HepG2 (cell line): Measurements from ENCODE around the gene STX5. TPM values are rescaled to one million over a fixed set of nuclear protein-coding genes. Genes with fewer than 3 reads are reported as not detected.

Experiments used
- ARHGAP35 ChIP-seq: sonication (generic); formaldehyde crosslinking; IDR thresholded peaks from 2 replicates; pipeline ENCODE4 v1.9.0; 2022; ENCODE audit warnings: mild to moderate bottlenecking, inconsistent platforms, moderate library complexity, missing genetic modification reagents, borderline replicate concordance
- CREM ChIP-seq, 2 experiments: sonication (generic) in 1 of 2; formaldehyde crosslinking in 1 of 2; IDR thresholded peaks; 2 replicates each; pipeline versions ENCODE4 v1.4.0 to v1.6.1; 2016 to 2020; ENCODE audit warnings: antibody characterized with exemption in 1 of 2, mild to moderate bottlenecking in 1 of 2, missing genetic modification reagents in 1 of 2
- FOSL2 ChIP-seq: sonication (generic); formaldehyde crosslinking; IDR thresholded peaks from 2 replicates; pipeline ENCODE4 v1.4.0; 2020; ENCODE audit warnings: missing genetic modification reagents
- FOXA3 ChIP-seq: IDR thresholded peaks from 2 replicates; pipeline ENCODE4 v1.6.1; 2016; ENCODE audit warnings: missing genetic modification reagents, missing compliant biosample characterization
- PRMT3 ChIP-seq: sonication (generic); formaldehyde crosslinking; IDR thresholded peaks from 2 replicates; pipeline ENCODE4 v1.8.1; 2022; ENCODE audit warnings: low read depth, mild to moderate bottlenecking, moderate library complexity, missing genetic modification reagents, borderline replicate concordance
- SETDB1 ChIP-seq: sonication (generic); formaldehyde crosslinking; IDR thresholded peaks from 2 replicates; pipeline ENCODE4 v1.5.1; 2020; ENCODE audit warnings: missing genetic modification reagents, mild to moderate bottlenecking, borderline replicate concordance
- SIN3B ChIP-seq: fragments of 150-350 bp; IDR thresholded peaks from 2 replicates; pipeline ENCODE4 v1.6.1; 2014; ENCODE audit warnings: low read length
- SP4 ChIP-seq: sonication (generic); formaldehyde crosslinking; IDR thresholded peaks from 2 replicates; pipeline ENCODE4 v1.8.1; 2023; ENCODE audit warnings: mild to moderate bottlenecking, missing genetic modification reagents
- THYN1 ChIP-seq: sonication (generic); formaldehyde crosslinking; IDR thresholded peaks from 2 replicates; pipeline ENCODE4 v1.8.1; 2023; ENCODE audit warnings: low read depth, mild to moderate bottlenecking, moderate library complexity, missing genetic modification reagents, borderline replicate concordance
- ZBTB20 ChIP-seq: sonication (generic); formaldehyde crosslinking; IDR thresholded peaks from 2 replicates; pipeline ENCODE4 v1.8.1; 2023; ENCODE audit warnings: missing genetic modification reagents, low read depth, mild to moderate bottlenecking, borderline replicate concordance
- ZBTB49 ChIP-seq: sonication (generic); formaldehyde crosslinking; IDR thresholded peaks from 2 replicates; pipeline ENCODE4 v1.4.0; 2020; ENCODE audit warnings: missing genetic modification reagents, borderline replicate concordance
- ZC3H4 ChIP-seq: sonication (generic); formaldehyde crosslinking; IDR thresholded peaks from 2 replicates; pipeline ENCODE4 v1.4.0; 2020; ENCODE audit warnings: missing genetic modification reagents, borderline replicate concordance
- ZFP90 ChIP-seq: sonication (generic); formaldehyde crosslinking; IDR thresholded peaks from 2 replicates; pipeline ENCODE4 v1.8.0; 2022; ENCODE audit warnings: missing genetic modification reagents, mild to moderate bottlenecking, inconsistent platforms, borderline replicate concordance
- ZNF136 ChIP-seq: sonication (generic); formaldehyde crosslinking; IDR thresholded peaks from 2 replicates; pipeline ENCODE4 v1.8.1; 2022; ENCODE audit warnings: low read depth, mild to moderate bottlenecking, moderate library complexity, missing genetic modification reagents
- ZNF225 ChIP-seq: sonication (generic); formaldehyde crosslinking; IDR thresholded peaks from 2 replicates; pipeline ENCODE4 v1.4.0; 2020; ENCODE audit warnings: mild to moderate bottlenecking, missing genetic modification reagents
- ZNF264 ChIP-seq: sonication (generic); formaldehyde crosslinking; IDR thresholded peaks from 2 replicates; pipeline ENCODE4 v1.4.0; 2020; ENCODE audit warnings: missing genetic modification reagents
- ZNF317 ChIP-seq: sonication (generic); formaldehyde crosslinking; IDR thresholded peaks from 2 replicates; pipeline ENCODE4 v1.5.0; 2020; ENCODE audit warnings: mild to moderate bottlenecking, missing genetic modification reagents
- ZNF33B ChIP-seq: sonication (generic); formaldehyde crosslinking; IDR thresholded peaks from 2 replicates; pipeline ENCODE4 v1.5.1; 2020; ENCODE audit warnings: mild to moderate bottlenecking, missing genetic modification reagents
- ZNF350 ChIP-seq: sonication (generic); formaldehyde crosslinking; IDR thresholded peaks from 2 replicates; pipeline ENCODE4 v1.4.0; 2020; ENCODE audit warnings: mild to moderate bottlenecking, low read depth, missing genetic modification reagents, borderline replicate concordance
- ZNF547 ChIP-seq: sonication (generic); formaldehyde crosslinking; IDR thresholded peaks from 2 replicates; pipeline ENCODE4 v1.5.1; 2020; ENCODE audit warnings: mild to moderate bottlenecking, missing genetic modification reagents
- ZNF552 ChIP-seq: sonication (generic); formaldehyde crosslinking; IDR thresholded peaks from 2 replicates; pipeline ENCODE4 v1.9.0; 2022; ENCODE audit warnings: missing genetic modification reagents, mild to moderate bottlenecking, borderline replicate concordance
- ZNF7 ChIP-seq: IDR thresholded peaks from 2 replicates; pipeline ENCODE4 v1.6.1; 2016; ENCODE audit warnings: missing biosample characterization, missing genetic modification reagents
- ZNF710 ChIP-seq: sonication (generic); formaldehyde crosslinking; IDR thresholded peaks from 2 replicates; pipeline ENCODE4 v1.5.0; 2020; ENCODE audit warnings: mild to moderate bottlenecking, missing genetic modification reagents, borderline replicate concordance
- ZSCAN22 ChIP-seq: sonication (generic); formaldehyde crosslinking; IDR thresholded peaks from 2 replicates; pipeline ENCODE4 v1.4.0; 2020; ENCODE audit warnings: mild to moderate bottlenecking, missing genetic modification reagents
- polyA plus RNA-seq, 8 experiments: library from polyadenylated mRNA; depleted of rRNA in 3 of 8; stranded (reverse) in 7 of 8; unstranded in 1 of 8; fragments of >200 nt; fragmentation: Illumina TruSeq in 4 of 8; extraction: Trizol in 4 of 8; gene quantifications; 2 replicates each; pipeline versions ENCODE4 v1.2.1 to v1.2.3, GENCODE V29; 2011 to 2016; ENCODE audit warnings: low read depth in 4 of 8, missing spikeins in 1 of 8, mixed read lengths in 1 of 8; ENCODE audit not compliant: insufficient read depth in 1 of 8
- total RNA-seq, 5 experiments: library from RNA; depleted of rRNA; stranded (reverse); fragments of >200 nt; fragmentation: Illumina TruSeq; extraction: Trizol; gene quantifications; 2 replicates each; pipeline ENCODE4 v1.2.3, GENCODE V29; 2016; ENCODE audit warnings: low read depth in 1 of 5

STX5 gene
- total and polyA plus RNA-seq, 2 of the 13 experiments (the other 11 are each of a cell fraction or from before 2014, with no cell fraction given) = 26.9 to 30.0 TPM

- TF ChIP-seq PRMT3 (CRISPR knock-in tag) (no peak), THYN1 (CRISPR knock-in tag) (no peak), ZNF136 (CRISPR knock-in tag) (no peak), ZNF225 (CRISPR knock-in tag) (no peak; the same call in none of the 2 replicates), FOXA3 (CRISPR knock-in tag) (peak; percentile 72), ZNF33B (CRISPR knock-in tag) (no peak), SP4 (CRISPR knock-in tag) (peak; percentile 79), ZNF710 (CRISPR knock-in tag) (peak; percentile 29; the same call in 1 of the 2 replicates), ZBTB49 (CRISPR knock-in tag) (peak; percentile 84; the same call in 1 of the 2 replicates), SIN3B (peak; percentile 97), ZNF317 (CRISPR knock-in tag) (peak; percentile 59; the same call in 1 of the 2 replicates), ZNF7 (CRISPR knock-in tag) (no peak), ZC3H4 (CRISPR knock-in tag) (peak; percentile 83; the same call in 1 of the 2 replicates), CREM (IDR thresholded peaks at IDR 0.05) (peak; percentile 99), CREM (CRISPR knock-in tag; IDR thresholded peaks at IDR 0.05) (peak; percentile 94), SETDB1 (CRISPR knock-in tag) (no peak), ZNF264 (CRISPR knock-in tag) (no peak), FOSL2 (CRISPR knock-in tag) (peak; percentile 75), ZNF552 (CRISPR knock-in tag) (no peak), ZBTB20 (CRISPR knock-in tag) (peak; percentile 75; the same call in 1 of the 2 replicates), ZNF350 (peak; percentile 90; the same call in 1 of the 2 replicates), ZNF547 (CRISPR knock-in tag) (peak; percentile 59; the same call in 1 of the 2 replicates), ZSCAN22 (0 out of 2 replicates have a peak, but pooled peaks have one; percentile 49), ZFP90 (peak; percentile 55; the same call in 1 of the 2 replicates), ARHGAP35 (CRISPR knock-in tag) (peak; percentile 82)
These were observed 7.4 kb upstream of the STX5 start, which contains the start of gene WDR74 (continued) for GRCh38 chr11:62839050-62839945.
